WTC11 (cell line): ENCODE results near the gene MDK. TPM values are rescaled to one million over a fixed set of nuclear protein-coding genes. Genes with fewer than 3 reads are reported as not detected.

ENCODE experiments used
- CBFB ChIP-seq: sonication (generic); formaldehyde crosslinking; IDR thresholded peaks from 2 replicates; pipeline ENCODE4 v1.8.1; 2022; ENCODE audit warnings: mild to moderate bottlenecking, low read depth, missing genetic modification reagents
- EMX1 ChIP-seq: fragments of 250-450 bp; sonication (Bioruptor Pico); IDR thresholded peaks from 2 replicates; pipeline ENCODE4 v1.8.0; 2021; ENCODE audit warnings: mild to moderate bottlenecking
- FOXP1 ChIP-seq: sonication (generic); formaldehyde crosslinking; IDR thresholded peaks from 2 replicates; pipeline ENCODE4 v1.8.0; 2022; ENCODE audit warnings: missing genetic modification reagents, mild to moderate bottlenecking, moderate library complexity, borderline replicate concordance
- NFATC4 ChIP-seq: fragments of 250-450 bp; sonication (Bioruptor Pico); IDR thresholded peaks from 2 replicates; pipeline ENCODE4 v1.9.0; 2021; ENCODE audit warnings: mild to moderate bottlenecking
- TEAD1 ChIP-seq: sonication (generic); formaldehyde crosslinking; IDR thresholded peaks from 2 replicates; pipeline ENCODE4 v1.8.0; 2022; ENCODE audit warnings: mild to moderate bottlenecking, missing genetic modification reagents
- TP53 ChIP-seq: sonication (generic); formaldehyde crosslinking; IDR thresholded peaks from 2 replicates; pipeline ENCODE4 v1.8.1; 2023; ENCODE audit warnings: mild to moderate bottlenecking, missing genetic modification reagents
- ZNF121 ChIP-seq: sonication (generic); formaldehyde crosslinking; IDR thresholded peaks from 2 replicates; pipeline ENCODE4 v1.8.0; 2023; ENCODE audit warnings: missing genetic modification reagents
- ZNF232 ChIP-seq: sonication (generic); formaldehyde crosslinking; IDR thresholded peaks from 2 replicates; pipeline ENCODE4 v1.8.0; 2022; ENCODE audit warnings: mild to moderate bottlenecking, missing genetic modification reagents
- total RNA-seq: library from RNA; stranded (reverse); gene quantifications from 3 replicates; pipeline ENCODE4 v1.2.3, GENCODE V29; 2021
- TF ChIP-seq, protein P1 (sequence below): sonication (generic); formaldehyde crosslinking; IDR thresholded peaks from 2 replicates; pipeline ENCODE4 v1.8.1; 2022; ENCODE audit warnings: mild to moderate bottlenecking, missing genetic modification reagents, moderate library complexity, borderline replicate concordance
- TF ChIP-seq, protein P2 (sequence below): sonication (generic); formaldehyde crosslinking; IDR thresholded peaks from 2 replicates; pipeline ENCODE4 v1.8.0; 2023; ENCODE audit warnings: mild to moderate bottlenecking, missing genetic modification reagents
- TF ChIP-seq, protein P3 (sequence below): sonication (generic); formaldehyde crosslinking; IDR thresholded peaks from 2 replicates; pipeline ENCODE4 v1.8.0; 2022; ENCODE audit warnings: missing genetic modification reagents
- TF ChIP-seq, protein P4 (sequence below): sonication (generic); formaldehyde crosslinking; IDR thresholded peaks from 2 replicates; pipeline ENCODE4 v1.8.0; 2022; ENCODE audit warnings: mild to moderate bottlenecking, missing genetic modification reagents
- TF ChIP-seq, protein P5 (sequence below): sonication (generic); formaldehyde crosslinking; IDR thresholded peaks from 2 replicates; pipeline ENCODE4 v1.8.0; 2022; ENCODE audit warnings: mild to moderate bottlenecking, missing genetic modification reagents
- TF ChIP-seq, protein P6 (sequence below): sonication (generic); formaldehyde crosslinking; IDR thresholded peaks from 2 replicates; pipeline ENCODE4 v1.8.0; 2023; ENCODE audit warnings: missing genetic modification reagents, mild to moderate bottlenecking, borderline replicate concordance

The MDK gene
- total RNA-seq, 1 experiment from 2014 or later, result 560 TPM

DNA sequence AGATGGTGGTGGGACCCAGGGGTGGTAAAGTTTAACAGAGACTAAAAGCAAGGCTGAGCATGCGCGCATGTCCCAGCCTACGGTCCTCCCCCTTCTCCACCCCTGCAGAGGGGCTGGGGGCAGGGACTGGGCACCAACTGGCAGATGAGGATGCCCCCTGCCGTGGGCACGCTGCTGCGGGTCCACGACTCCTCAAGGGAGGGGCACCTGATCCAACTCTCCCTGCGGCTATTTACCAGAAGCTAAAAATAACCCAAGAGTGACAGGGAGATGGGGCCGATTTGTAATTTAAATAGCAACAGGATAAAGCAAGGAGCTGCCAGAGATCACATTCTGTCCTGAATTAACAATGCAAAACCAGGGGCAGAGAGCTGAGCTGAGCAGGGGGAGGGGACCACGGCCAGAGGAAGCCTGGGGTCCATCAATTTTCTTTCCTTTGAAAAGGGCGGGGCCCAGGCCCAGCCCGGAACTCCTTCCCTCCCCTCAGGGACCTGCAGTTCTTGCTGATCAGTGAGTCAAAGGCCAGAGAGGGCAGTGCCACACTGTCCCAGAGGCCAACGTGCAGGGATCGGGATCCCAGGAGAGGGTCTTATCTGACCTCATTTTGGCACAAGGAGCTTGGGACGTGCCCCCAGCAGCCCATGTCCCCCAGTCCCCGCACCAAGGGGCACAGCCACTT lies 42.3 kb upstream of the MDK start (continued):
- TF ChIP-seq, protein P1, sequence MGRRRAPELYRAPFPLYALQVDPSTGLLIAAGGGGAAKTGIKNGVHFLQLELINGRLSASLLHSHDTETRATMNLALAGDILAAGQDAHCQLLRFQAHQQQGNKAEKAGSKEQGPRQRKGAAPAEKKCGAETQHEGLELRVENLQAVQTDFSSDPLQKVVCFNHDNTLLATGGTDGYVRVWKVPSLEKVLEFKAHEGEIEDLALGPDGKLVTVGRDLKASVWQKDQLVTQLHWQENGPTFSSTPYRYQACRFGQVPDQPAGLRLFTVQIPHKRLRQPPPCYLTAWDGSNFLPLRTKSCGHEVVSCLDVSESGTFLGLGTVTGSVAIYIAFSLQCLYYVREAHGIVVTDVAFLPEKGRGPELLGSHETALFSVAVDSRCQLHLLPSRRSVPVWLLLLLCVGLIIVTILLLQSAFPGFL (CRISPR knock-in tag), result no peak
- TF ChIP-seq, protein P2, sequence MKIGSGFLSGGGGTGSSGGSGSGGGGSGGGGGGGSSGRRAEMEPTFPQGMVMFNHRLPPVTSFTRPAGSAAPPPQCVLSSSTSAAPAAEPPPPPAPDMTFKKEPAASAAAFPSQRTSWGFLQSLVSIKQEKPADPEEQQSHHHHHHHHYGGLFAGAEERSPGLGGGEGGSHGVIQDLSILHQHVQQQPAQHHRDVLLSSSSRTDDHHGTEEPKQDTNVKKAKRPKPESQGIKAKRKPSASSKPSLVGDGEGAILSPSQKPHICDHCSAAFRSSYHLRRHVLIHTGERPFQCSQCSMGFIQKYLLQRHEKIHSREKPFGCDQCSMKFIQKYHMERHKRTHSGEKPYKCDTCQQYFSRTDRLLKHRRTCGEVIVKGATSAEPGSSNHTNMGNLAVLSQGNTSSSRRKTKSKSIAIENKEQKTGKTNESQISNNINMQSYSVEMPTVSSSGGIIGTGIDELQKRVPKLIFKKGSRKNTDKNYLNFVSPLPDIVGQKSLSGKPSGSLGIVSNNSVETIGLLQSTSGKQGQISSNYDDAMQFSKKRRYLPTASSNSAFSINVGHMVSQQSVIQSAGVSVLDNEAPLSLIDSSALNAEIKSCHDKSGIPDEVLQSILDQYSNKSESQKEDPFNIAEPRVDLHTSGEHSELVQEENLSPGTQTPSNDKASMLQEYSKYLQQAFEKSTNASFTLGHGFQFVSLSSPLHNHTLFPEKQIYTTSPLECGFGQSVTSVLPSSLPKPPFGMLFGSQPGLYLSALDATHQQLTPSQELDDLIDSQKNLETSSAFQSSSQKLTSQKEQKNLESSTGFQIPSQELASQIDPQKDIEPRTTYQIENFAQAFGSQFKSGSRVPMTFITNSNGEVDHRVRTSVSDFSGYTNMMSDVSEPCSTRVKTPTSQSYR, result peak; percentile 63
- TF ChIP-seq TP53 (CRISPR knock-in tag) (peak; percentile 29; the same call in 1 of the 2 replicates), NFATC4 (CRISPR knock-in tag) (no peak), EMX1 (CRISPR knock-in tag) (no peak), CBFB (CRISPR knock-in tag) (peak; percentile 74; the same call in 1 of the 2 replicates), FOXP1 (CRISPR knock-in tag) (peak; percentile 76; the same call in 1 of the 2 replicates), ZNF232 (CRISPR knock-in tag) (0 out of 2 replicates have a peak, but pooled peaks have one; percentile 18), TEAD1 (CRISPR knock-in tag) (peak; percentile 47; the same call in 1 of the 2 replicates), ZNF121 (CRISPR knock-in tag) (peak; percentile 50; the same call in 1 of the 2 replicates)
- TF ChIP-seq, protein P3, sequence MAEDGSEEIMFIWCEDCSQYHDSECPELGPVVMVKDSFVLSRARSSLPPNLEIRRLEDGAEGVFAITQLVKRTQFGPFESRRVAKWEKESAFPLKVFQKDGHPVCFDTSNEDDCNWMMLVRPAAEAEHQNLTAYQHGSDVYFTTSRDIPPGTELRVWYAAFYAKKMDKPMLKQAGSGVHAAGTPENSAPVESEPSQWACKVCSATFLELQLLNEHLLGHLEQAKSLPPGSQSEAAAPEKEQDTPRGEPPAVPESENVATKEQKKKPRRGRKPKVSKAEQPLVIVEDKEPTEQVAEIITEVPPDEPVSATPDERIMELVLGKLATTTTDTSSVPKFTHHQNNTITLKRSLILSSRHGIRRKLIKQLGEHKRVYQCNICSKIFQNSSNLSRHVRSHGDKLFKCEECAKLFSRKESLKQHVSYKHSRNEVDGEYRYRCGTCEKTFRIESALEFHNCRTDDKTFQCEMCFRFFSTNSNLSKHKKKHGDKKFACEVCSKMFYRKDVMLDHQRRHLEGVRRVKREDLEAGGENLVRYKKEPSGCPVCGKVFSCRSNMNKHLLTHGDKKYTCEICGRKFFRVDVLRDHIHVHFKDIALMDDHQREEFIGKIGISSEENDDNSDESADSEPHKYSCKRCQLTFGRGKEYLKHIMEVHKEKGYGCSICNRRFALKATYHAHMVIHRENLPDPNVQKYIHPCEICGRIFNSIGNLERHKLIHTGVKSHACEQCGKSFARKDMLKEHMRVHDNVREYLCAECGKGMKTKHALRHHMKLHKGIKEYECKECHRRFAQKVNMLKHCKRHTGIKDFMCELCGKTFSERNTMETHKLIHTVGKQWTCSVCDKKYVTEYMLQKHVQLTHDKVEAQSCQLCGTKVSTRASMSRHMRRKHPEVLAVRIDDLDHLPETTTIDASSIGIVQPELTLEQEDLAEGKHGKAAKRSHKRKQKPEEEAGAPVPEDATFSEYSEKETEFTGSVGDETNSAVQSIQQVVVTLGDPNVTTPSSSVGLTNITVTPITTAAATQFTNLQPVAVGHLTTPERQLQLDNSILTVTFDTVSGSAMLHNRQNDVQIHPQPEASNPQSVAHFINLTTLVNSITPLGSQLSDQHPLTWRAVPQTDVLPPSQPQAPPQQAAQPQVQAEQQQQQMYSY (CRISPR knock-in tag), result no peak
- TF ChIP-seq, protein P4, sequence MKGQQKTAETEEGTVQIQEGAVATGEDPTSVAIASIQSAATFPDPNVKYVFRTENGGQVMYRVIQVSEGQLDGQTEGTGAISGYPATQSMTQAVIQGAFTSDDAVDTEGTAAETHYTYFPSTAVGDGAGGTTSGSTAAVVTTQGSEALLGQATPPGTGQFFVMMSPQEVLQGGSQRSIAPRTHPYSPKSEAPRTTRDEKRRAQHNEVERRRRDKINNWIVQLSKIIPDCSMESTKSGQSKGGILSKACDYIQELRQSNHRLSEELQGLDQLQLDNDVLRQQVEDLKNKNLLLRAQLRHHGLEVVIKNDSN (CRISPR knock-in tag), result peak; percentile 46; the same call in 1 of the 2 replicates
- TF ChIP-seq, protein P5, sequence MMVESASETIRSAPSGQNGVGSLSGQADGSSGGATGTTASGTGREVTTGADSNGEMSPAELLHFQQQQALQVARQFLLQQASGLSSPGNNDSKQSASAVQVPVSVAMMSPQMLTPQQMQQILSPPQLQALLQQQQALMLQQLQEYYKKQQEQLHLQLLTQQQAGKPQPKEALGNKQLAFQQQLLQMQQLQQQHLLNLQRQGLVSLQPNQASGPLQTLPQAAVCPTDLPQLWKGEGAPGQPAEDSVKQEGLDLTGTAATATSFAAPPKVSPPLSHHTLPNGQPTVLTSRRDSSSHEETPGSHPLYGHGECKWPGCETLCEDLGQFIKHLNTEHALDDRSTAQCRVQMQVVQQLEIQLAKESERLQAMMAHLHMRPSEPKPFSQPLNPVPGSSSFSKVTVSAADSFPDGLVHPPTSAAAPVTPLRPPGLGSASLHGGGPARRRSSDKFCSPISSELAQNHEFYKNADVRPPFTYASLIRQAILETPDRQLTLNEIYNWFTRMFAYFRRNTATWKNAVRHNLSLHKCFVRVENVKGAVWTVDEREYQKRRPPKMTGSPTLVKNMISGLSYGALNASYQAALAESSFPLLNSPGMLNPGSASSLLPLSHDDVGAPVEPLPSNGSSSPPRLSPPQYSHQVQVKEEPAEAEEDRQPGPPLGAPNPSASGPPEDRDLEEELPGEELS (CRISPR knock-in tag), result peak; percentile 88; the same call in 1 of the 2 replicates
- TF ChIP-seq, protein P6, sequence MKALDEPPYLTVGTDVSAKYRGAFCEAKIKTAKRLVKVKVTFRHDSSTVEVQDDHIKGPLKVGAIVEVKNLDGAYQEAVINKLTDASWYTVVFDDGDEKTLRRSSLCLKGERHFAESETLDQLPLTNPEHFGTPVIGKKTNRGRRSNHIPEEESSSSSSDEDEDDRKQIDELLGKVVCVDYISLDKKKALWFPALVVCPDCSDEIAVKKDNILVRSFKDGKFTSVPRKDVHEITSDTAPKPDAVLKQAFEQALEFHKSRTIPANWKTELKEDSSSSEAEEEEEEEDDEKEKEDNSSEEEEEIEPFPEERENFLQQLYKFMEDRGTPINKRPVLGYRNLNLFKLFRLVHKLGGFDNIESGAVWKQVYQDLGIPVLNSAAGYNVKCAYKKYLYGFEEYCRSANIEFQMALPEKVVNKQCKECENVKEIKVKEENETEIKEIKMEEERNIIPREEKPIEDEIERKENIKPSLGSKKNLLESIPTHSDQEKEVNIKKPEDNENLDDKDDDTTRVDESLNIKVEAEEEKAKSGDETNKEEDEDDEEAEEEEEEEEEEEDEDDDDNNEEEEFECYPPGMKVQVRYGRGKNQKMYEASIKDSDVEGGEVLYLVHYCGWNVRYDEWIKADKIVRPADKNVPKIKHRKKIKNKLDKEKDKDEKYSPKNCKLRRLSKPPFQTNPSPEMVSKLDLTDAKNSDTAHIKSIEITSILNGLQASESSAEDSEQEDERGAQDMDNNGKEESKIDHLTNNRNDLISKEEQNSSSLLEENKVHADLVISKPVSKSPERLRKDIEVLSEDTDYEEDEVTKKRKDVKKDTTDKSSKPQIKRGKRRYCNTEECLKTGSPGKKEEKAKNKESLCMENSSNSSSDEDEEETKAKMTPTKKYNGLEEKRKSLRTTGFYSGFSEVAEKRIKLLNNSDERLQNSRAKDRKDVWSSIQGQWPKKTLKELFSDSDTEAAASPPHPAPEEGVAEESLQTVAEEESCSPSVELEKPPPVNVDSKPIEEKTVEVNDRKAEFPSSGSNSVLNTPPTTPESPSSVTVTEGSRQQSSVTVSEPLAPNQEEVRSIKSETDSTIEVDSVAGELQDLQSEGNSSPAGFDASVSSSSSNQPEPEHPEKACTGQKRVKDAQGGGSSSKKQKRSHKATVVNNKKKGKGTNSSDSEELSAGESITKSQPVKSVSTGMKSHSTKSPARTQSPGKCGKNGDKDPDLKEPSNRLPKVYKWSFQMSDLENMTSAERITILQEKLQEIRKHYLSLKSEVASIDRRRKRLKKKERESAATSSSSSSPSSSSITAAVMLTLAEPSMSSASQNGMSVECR (CRISPR knock-in tag), result 0 out of 2 replicates have a peak, but pooled peaks have one; percentile 63
- TF ChIP-seq, all 79 proteins: peak for 22
